Lung (tissue), 12 donors: ENCODE data around the gene COQ10B. TPM values are rescaled to one million over a fixed set of nuclear protein-coding genes. Genes with fewer than 3 reads are reported as not detected.
A peak's percentile ranks its signal among the peaks of the same experiment; 100 is the strongest.

Experiments
- ATAC-seq: fragments of 200-7000 bp; cut with Tn5 transposase; one replicate; pipeline ENCODE4 v1.9.1; 2020; ENCODE audit warnings: moderate number of reproducible peaks; ENCODE audit not compliant: insufficient read depth, low FRiP score
- DNase-seq, 3 donors: peaks; one replicate each; pipeline ENCODE4 v3.0.0-alpha.2; 2013 to 2017
- H3K27ac ChIP-seq, 2 donors: one replicate each; pipeline ENCODE4 v1.5.1; 2013; ENCODE audit warnings: mild to moderate bottlenecking in 2 of 2, moderate library complexity in 2 of 2, control low read depth in 1 of 2, inconsistent platforms in 1 of 2, low read depth in 1 of 2, low read length in 1 of 2
- H3K27me3 ChIP-seq, 3 donors: one replicate each; pipeline ENCODE4 v1.5.1; 2013; ENCODE audit warnings: low read length in 2 of 3; ENCODE audit not compliant: control insufficient read depth in 3 of 3, insufficient read depth in 3 of 3
- H3K36me3 ChIP-seq, 4 donors: one replicate each; pipeline ENCODE4 v1.5.1; 2013; ENCODE audit warnings: low read length in 4 of 4, mild to moderate bottlenecking in 1 of 4, moderate library complexity in 1 of 4; ENCODE audit not compliant: control insufficient read depth in 4 of 4, insufficient read depth in 4 of 4
- H3K4me1 ChIP-seq, 5 donors: one replicate each; pipeline ENCODE4 v1.5.1; 2013; ENCODE audit warnings: low read length in 5 of 5, mild to moderate bottlenecking in 2 of 5, moderate library complexity in 1 of 5; ENCODE audit not compliant: control insufficient read depth in 5 of 5, insufficient read depth in 5 of 5
- H3K4me3 ChIP-seq: one replicate; pipeline ENCODE4 v1.5.1; 2013; ENCODE audit warnings: mild to moderate bottlenecking, control low read depth, moderate library complexity
- H3K9ac ChIP-seq, 2 donors: one replicate each; pipeline ENCODE4 v1.5.1; 2013; ENCODE audit warnings: low read length in 2 of 2, control low read depth in 1 of 2; ENCODE audit not compliant: insufficient read depth in 1 of 2
- H3K9me3 ChIP-seq, 4 donors: one replicate each; pipeline ENCODE4 v1.5.1; 2013; ENCODE audit warnings: low read length in 3 of 4, mild to moderate bottlenecking in 1 of 4, moderate library complexity in 1 of 4; ENCODE audit not compliant: control insufficient read depth in 4 of 4, insufficient read depth in 3 of 4
- WGBS, 2 donors: extraction: QIAGEN DNeasy Blood & Tissue Kit; methylation state at CpG; one replicate each; pipeline ENCODE4 v1.1.7; 2013; 5-methylcytosine and 5-hydroxymethylcytosine counted together
- polyA plus RNA-seq, 2 donors: library from polyadenylated mRNA; stranded (reverse); fragments of 200-250 nt; gene quantifications; one replicate each; pipeline ENCODE4 v1.2.1, GENCODE V29; 2013
- total RNA-seq, 2 donors: library from RNA; depleted of rRNA in 1 of 2; stranded (reverse); fragments of >200 nt in 1 of 2; gene quantifications; one replicate each; pipeline ENCODE4 v1.2.1, GENCODE V29; 2014 to 2021
- TF ChIP-seq, protein P1 (sequence below): IDR thresholded peaks from 2 replicates; pipeline ENCODE4 v1.5.1; 2012; ENCODE audit warnings: mild to moderate bottlenecking; ENCODE audit errors: control extremely low read depth, extremely low read depth
- donor health status: control.
- donor health status: control.
- donor health status: Bipolar disorder and iron deficiency.
- donor health status: healthy.
- donor health status: DM: yes; HTN: yes; CAD: no.

COQ10B gene
- total and polyA plus RNA-seq, 4 donors, result 13.3 to 26.8 (median 20.9) TPM

- H3K9me3 ChIP-seq, result no peaks in the 10 kb centered on the region
- peaks cover 1 to 12% (median 6%) of the 10 kb centered on the region in 5 donors for H3K4me1 ChIP-seq
- peak overlapping the region; percentile 81 to 98 for H3K9ac ChIP-seq
- ATAC-seq (peak; percentile 22), DNase-seq (no peak)
- no peaks in the 10 kb centered on the region for H3K36me3 ChIP-seq
- H3K27ac ChIP-seq, result peak overlapping the region; percentile 80 to 97
- TF ChIP-seq, protein P1, sequence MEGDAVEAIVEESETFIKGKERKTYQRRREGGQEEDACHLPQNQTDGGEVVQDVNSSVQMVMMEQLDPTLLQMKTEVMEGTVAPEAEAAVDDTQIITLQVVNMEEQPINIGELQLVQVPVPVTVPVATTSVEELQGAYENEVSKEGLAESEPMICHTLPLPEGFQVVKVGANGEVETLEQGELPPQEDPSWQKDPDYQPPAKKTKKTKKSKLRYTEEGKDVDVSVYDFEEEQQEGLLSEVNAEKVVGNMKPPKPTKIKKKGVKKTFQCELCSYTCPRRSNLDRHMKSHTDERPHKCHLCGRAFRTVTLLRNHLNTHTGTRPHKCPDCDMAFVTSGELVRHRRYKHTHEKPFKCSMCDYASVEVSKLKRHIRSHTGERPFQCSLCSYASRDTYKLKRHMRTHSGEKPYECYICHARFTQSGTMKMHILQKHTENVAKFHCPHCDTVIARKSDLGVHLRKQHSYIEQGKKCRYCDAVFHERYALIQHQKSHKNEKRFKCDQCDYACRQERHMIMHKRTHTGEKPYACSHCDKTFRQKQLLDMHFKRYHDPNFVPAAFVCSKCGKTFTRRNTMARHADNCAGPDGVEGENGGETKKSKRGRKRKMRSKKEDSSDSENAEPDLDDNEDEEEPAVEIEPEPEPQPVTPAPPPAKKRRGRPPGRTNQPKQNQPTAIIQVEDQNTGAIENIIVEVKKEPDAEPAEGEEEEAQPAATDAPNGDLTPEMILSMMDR, result no peak
- 3 to 4% methylated on average over 11 of the region's 11 CpGs for WGBS, 2 donors
- peak overlapping the region; percentile 33 for H3K4me3 ChIP-seq
- H3K27me3 ChIP-seq, result no peaks in the 10 kb centered on the region
These were observed 614 bp upstream of the COQ10B start for GRCh38 chr2:197452754-197453122.

DNA sequence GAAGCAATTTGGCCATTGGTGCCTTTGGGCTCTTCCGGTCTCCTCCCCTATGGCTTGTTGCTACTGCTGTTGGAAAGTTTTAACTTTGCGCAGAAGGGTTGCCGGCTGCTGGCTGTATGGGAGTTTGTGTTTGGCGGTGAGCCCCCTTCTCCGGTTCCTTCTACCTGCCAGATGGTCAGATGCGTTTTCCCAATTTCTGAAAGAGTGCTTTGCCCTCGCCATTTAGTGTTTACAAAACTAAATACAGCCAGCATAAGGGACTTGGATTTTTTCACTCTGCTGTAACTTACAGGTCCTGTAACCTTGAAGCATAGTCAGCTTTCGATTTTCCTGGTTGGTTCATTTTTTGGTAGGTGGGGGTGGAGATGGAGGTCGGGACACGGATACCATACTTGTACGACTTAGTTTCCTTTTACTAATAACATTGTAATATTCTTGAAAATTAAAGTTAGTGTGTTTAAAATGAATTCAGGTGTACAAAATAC lies 604 bp downstream of the COQ10B start:
- peak overlapping the region; percentile 97 for H3K9ac ChIP-seq
- H3K27me3 ChIP-seq, result no peaks in the 10 kb centered on the region
- peak in 1 of 3 donors; percentile 86 for DNase-seq
- peak; percentile 60 for ATAC-seq
- TF ChIP-seq, protein P1, result no peak
- H3K4me3 ChIP-seq, result peak overlapping the region; percentile 86
- H3K27ac ChIP-seq, result peak overlapping the region; percentile 98 to 100
- H3K4me1 ChIP-seq, result peaks cover 1 to 12% (median 6%) of the 10 kb centered on the region in 5 donors
- no peaks in the 10 kb centered on the region for H3K9me3 ChIP-seq
- no peaks in the 10 kb centered on the region for H3K36me3 ChIP-seq
- WGBS, 2 donors, result 0 to 1% methylated on average over 11 of the region's 11 CpGs

DNA sequence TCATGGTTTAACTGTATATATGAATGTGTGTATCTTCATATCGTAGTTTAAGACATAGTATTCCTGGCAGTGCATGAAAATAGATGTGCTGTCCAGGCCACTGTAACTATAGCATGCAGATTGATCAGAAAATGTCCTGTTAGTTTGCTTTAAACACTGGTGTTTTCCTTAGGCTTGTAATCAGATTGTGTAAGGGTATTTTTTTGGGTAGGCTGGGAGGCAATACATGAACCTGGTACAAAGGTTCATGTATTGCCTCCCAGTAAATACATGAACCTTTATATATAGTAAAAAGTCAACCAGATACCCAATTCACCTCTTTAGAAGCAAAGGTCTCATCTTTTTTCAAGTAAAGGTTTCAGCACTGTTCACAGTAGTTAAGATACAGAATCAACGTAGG lies 1.6 kb downstream of the COQ10B start:
- Histone ChIP-seq H3K4me3 (no peak overlapping the region), H3K27ac (no peak overlapping the region), H3K9me3 (no peaks in the 10 kb centered on the region), H3K9ac (peak overlapping the region; percentile 97), H3K27me3 (no peaks in the 10 kb centered on the region), H3K36me3 (peaks cover 0 to 2% (median 0%) of the 10 kb centered on the region in 4 donors), H3K4me1 (peaks cover 4 to 12% (median 6%) of the 10 kb centered on the region in 5 donors)
- DNase-seq (no peak), ATAC-seq (no peak)
- TF ChIP-seq, protein P1, result no peak
- 87 to 89% methylated on average over 2 of the region's 2 CpGs for WGBS, 2 donors

GRCh38 chr2:197455428-197455827 lies 2.1 kb downstream of the COQ10B start:
- H3K9ac ChIP-seq, result no peak overlapping the region
- DNase-seq, result no peak
- peaks cover 0 to 3% (median 2%) of the 10 kb centered on the region in 4 donors for H3K36me3 ChIP-seq
- 95 to 100% methylated on average over 1 of the region's 1 CpG for WGBS, 2 donors
- H3K4me3 ChIP-seq, result no peak overlapping the region
- TF ChIP-seq, protein P1, result no peak
- H3K4me1 ChIP-seq, result peaks cover 4 to 12% (median 6%) of the 10 kb centered on the region in 5 donors
- H3K27me3 ChIP-seq, result no peaks in the 10 kb centered on the region
- H3K27ac ChIP-seq, result no peak overlapping the region
- no peak for ATAC-seq
- no peaks in the 10 kb centered on the region for H3K9me3 ChIP-seq
